GM19395 (cell line): Measurements from ENCODE around the gene SOCS4.
"Not testable (repeated sequence)": the region's sequence is repeated elsewhere in the genome, so short reads cannot be mapped to it uniquely, and the experiment has no call there.

Source experiments
- ATAC-seq: cut with Tn5 transposase; IDR thresholded peaks from one replicate; pipeline ENCODE4 v1.9.1; 2021; ENCODE audit warnings: mild to moderate bottlenecking, moderate library complexity; ENCODE audit not compliant: unreplicated experiment

SOCS4 gene

GRCh38 chr14:55051423-55052268 is 24.6 kb downstream of the SOCS4 start, which contains the start of gene MAPK1IP1L:
MAPK1IP1L (plus strand) TSS chr14:55051647; CDS start chr14:55061684, 10,037 bp downstream.
- ATAC-seq, result peak; percentile 85

GRCh38 chr14:55052269-55052930 is 25.4 kb downstream of the SOCS4 start:
- ATAC-seq, result peak; percentile 16

- ATAC-seq, result no peak
Observed at GRCh38 chr14:55053018-55053417, 26.0 kb downstream of the SOCS4 start.

- ATAC-seq, result no peak
Observed at GRCh38 chr14:55053500-55053899, 26.5 kb downstream of the SOCS4 start.

GRCh38 chr14:55054098-55054497 is 27.1 kb downstream of the SOCS4 start:
- ATAC-seq, result no peak

- no peak for ATAC-seq
Observed at GRCh38 chr14:55057919-55058318, 30.9 kb downstream of the SOCS4 start.

- ATAC-seq, result no peak
Observed at GRCh38 chr14:55059333-55059732, 32.3 kb downstream of the SOCS4 start.

- no peak for ATAC-seq
Observed at GRCh38 chr14:55062517-55063351, 35.7 kb downstream of the SOCS4 start.

GRCh38 chr14:55064896-55065295 is 37.9 kb downstream of the SOCS4 start:
- ATAC-seq, result not testable (repeated sequence)

- no peak for ATAC-seq
Observed at GRCh38 chr14:55065411-55065810, 38.4 kb downstream of the SOCS4 start.

- no peak for ATAC-seq
Observed at GRCh38 chr14:55066223-55066622, 39.2 kb downstream of the SOCS4 start.

- ATAC-seq, result no peak
Observed at GRCh38 chr14:55070981-55071411, 44.0 kb downstream of the SOCS4 start.

- no peak for ATAC-seq
Observed at GRCh38 chr14:55071870-55072640, 45.0 kb downstream of the SOCS4 start.

- ATAC-seq, result no peak
Observed at GRCh38 chr14:55073856-55074255, 46.8 kb downstream of the SOCS4 start.

- ATAC-seq, result peak; percentile 69
Observed at GRCh38 chr14:55074662-55075061, 47.6 kb downstream of the SOCS4 start.

- ATAC-seq, result peak; percentile 17
Observed at GRCh38 chr14:55075628-55076175, 48.7 kb downstream of the SOCS4 start.

GRCh38 chr14:55077170-55078151 is 50.4 kb downstream of the SOCS4 start:
- peak; percentile 32 for ATAC-seq

- ATAC-seq, result not testable (repeated sequence)
Observed at GRCh38 chr14:55079961-55080360, 52.9 kb downstream of the SOCS4 start.
